Astrocyte (in vitro differentiated cells and primary cell): Measurements from ENCODE around the gene CTCFL.

Experiments
- CTCF ChIP-seq: IDR thresholded peaks from 2 replicates; pipeline ENCODE4 v1.5.1; 2011; ENCODE audit warnings: low read depth, mild to moderate bottlenecking, inconsistent platforms, low read length, moderate library complexity; ENCODE audit not compliant: insufficient read depth
- EZH2 ChIP-seq: IDR thresholded peaks from 2 replicates; pipeline ENCODE4 v1.6.1; 2012; ENCODE audit warnings: mild to moderate bottlenecking, low read length, inconsistent platforms; ENCODE audit not compliant: insufficient read depth

GRCh38 chr20:57478176-57478575 is 46.8 kb downstream of the CTCFL start:
- no peak for TF ChIP-seq EZH2
- TF ChIP-seq CTCF: no peak
